ENCODE measurements around the gene SIRPB1.

DNA sequence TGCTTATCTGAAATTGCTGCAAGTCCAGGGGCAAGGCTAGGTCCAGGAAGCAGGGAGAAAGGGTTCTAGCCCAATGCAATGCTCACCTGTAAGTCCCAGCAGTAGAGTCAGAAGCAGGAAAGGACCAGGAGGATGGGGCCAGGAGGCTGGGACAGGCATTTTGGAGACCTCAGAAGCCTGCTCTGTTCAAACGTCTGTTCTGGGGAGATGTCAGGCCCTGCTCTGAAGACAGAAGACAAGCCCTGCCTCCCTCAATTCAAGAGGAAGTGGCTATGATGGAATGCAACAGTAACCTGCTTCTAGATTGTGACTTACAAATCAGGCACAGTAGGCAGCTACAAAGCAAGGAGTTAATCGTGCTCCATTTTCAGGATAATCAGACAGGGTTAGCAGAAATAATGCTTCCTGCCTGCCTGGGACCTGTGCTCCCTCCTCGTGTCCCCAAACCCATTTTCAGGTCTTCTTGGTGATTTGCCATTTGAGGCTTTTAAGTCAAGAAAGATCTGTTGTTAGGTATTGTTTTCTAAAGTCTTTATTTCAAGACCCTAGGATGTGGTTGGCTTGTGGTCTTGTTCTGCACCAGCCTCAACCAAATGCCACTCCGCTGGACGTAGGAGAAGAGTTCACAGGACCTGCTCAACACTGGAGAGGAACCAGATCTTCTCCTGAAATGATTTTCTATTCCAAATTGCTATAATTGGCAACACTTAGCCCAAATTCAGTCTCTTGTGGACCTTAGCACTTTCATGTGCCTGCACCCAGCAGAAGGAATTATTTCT is 37.9 kb upstream of the SIRPB1 start, which contains the start of gene SIRPG:
- TF ChIP-seq, protein P1, sequence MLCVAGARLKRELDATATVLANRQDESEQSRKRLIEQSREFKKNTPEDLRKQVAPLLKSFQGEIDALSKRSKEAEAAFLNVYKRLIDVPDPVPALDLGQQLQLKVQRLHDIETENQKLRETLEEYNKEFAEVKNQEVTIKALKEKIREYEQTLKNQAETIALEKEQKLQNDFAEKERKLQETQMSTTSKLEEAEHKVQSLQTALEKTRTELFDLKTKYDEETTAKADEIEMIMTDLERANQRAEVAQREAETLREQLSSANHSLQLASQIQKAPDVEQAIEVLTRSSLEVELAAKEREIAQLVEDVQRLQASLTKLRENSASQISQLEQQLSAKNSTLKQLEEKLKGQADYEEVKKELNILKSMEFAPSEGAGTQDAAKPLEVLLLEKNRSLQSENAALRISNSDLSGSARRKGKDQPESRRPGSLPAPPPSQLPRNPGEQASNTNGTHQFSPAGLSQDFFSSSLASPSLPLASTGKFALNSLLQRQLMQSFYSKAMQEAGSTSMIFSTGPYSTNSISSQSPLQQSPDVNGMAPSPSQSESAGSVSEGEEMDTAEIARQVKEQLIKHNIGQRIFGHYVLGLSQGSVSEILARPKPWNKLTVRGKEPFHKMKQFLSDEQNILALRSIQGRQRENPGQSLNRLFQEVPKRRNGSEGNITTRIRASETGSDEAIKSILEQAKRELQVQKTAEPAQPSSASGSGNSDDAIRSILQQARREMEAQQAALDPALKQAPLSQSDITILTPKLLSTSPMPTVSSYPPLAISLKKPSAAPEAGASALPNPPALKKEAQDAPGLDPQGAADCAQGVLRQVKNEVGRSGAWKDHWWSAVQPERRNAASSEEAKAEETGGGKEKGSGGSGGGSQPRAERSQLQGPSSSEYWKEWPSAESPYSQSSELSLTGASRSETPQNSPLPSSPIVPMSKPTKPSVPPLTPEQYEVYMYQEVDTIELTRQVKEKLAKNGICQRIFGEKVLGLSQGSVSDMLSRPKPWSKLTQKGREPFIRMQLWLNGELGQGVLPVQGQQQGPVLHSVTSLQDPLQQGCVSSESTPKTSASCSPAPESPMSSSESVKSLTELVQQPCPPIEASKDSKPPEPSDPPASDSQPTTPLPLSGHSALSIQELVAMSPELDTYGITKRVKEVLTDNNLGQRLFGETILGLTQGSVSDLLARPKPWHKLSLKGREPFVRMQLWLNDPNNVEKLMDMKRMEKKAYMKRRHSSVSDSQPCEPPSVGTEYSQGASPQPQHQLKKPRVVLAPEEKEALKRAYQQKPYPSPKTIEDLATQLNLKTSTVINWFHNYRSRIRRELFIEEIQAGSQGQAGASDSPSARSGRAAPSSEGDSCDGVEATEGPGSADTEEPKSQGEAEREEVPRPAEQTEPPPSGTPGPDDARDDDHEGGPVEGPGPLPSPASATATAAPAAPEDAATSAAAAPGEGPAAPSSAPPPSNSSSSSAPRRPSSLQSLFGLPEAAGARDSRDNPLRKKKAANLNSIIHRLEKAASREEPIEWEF (IDR thresholded peaks at IDR 0.05; ENCODE audit: insufficient replicate concordance, low read depth, low read length), result no peak
- TF ChIP-seq, protein P2, sequence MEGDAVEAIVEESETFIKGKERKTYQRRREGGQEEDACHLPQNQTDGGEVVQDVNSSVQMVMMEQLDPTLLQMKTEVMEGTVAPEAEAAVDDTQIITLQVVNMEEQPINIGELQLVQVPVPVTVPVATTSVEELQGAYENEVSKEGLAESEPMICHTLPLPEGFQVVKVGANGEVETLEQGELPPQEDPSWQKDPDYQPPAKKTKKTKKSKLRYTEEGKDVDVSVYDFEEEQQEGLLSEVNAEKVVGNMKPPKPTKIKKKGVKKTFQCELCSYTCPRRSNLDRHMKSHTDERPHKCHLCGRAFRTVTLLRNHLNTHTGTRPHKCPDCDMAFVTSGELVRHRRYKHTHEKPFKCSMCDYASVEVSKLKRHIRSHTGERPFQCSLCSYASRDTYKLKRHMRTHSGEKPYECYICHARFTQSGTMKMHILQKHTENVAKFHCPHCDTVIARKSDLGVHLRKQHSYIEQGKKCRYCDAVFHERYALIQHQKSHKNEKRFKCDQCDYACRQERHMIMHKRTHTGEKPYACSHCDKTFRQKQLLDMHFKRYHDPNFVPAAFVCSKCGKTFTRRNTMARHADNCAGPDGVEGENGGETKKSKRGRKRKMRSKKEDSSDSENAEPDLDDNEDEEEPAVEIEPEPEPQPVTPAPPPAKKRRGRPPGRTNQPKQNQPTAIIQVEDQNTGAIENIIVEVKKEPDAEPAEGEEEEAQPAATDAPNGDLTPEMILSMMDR (IDR thresholded peaks at IDR 0.05 in 2 of 3, conservative IDR thresholded peaks at IDR 0.05 in 1 of 3; ENCODE audit: control insufficient read depth in 2 of 3, extremely low read depth in 1 of 3, insufficient read depth in 1 of 3, low read depth in 3 of 3, low read length in 3 of 3), result no peak
- TF ChIP-seq, protein P3, sequence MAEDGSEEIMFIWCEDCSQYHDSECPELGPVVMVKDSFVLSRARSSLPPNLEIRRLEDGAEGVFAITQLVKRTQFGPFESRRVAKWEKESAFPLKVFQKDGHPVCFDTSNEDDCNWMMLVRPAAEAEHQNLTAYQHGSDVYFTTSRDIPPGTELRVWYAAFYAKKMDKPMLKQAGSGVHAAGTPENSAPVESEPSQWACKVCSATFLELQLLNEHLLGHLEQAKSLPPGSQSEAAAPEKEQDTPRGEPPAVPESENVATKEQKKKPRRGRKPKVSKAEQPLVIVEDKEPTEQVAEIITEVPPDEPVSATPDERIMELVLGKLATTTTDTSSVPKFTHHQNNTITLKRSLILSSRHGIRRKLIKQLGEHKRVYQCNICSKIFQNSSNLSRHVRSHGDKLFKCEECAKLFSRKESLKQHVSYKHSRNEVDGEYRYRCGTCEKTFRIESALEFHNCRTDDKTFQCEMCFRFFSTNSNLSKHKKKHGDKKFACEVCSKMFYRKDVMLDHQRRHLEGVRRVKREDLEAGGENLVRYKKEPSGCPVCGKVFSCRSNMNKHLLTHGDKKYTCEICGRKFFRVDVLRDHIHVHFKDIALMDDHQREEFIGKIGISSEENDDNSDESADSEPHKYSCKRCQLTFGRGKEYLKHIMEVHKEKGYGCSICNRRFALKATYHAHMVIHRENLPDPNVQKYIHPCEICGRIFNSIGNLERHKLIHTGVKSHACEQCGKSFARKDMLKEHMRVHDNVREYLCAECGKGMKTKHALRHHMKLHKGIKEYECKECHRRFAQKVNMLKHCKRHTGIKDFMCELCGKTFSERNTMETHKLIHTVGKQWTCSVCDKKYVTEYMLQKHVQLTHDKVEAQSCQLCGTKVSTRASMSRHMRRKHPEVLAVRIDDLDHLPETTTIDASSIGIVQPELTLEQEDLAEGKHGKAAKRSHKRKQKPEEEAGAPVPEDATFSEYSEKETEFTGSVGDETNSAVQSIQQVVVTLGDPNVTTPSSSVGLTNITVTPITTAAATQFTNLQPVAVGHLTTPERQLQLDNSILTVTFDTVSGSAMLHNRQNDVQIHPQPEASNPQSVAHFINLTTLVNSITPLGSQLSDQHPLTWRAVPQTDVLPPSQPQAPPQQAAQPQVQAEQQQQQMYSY (CRISPR knock-in tag; IDR thresholded peaks at IDR 0.05), result no peak
- TF ChIP-seq, protein P4, sequence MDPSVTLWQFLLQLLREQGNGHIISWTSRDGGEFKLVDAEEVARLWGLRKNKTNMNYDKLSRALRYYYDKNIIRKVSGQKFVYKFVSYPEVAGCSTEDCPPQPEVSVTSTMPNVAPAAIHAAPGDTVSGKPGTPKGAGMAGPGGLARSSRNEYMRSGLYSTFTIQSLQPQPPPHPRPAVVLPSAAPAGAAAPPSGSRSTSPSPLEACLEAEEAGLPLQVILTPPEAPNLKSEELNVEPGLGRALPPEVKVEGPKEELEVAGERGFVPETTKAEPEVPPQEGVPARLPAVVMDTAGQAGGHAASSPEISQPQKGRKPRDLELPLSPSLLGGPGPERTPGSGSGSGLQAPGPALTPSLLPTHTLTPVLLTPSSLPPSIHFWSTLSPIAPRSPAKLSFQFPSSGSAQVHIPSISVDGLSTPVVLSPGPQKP (IDR thresholded peaks at IDR 0.05; ENCODE audit: low read depth, low read length), result no peak
